GM12878 (cell line): ENCODE data around the gene ITGA1. TPM values are rescaled to one million over a fixed set of nuclear protein-coding genes. Genes with fewer than 3 reads are reported as not detected.

Experiments
- ATAC-seq: fragments of 200-7000 bp; cut with Tn5 transposase; 3 replicates; pipeline ENCODE4 v1.9.1; 2020; ENCODE audit warnings: mild to moderate bottlenecking, moderate library complexity
- BruUV-seq: library from RNA; stranded (reverse); fragments of 400-500 nt; replicated peaks from 2 replicates; lab custom pipeline; 2021; lab: Mats Ljungman, UMichigan
- CTCF ChIA-PET: fragments of 300-600 bp; sonication (Branson Sonifier 250); formaldehyde crosslinking; extraction: SDS; loops from one replicate; lab custom pipeline; 2021; ENCODE audit warnings: inconsistent platforms; lab: Yijun Ruan, JAX
- POLR2A ChIA-PET: fragments of 350-600 bp; formaldehyde crosslinking; extraction: SDS; loops from one replicate; lab custom pipeline; 2021; ENCODE audit warnings: inconsistent platforms; lab: Charles Lee
- RAD21 ChIA-PET: fragments of 300-600 bp; sonication (Branson Sonifier 250); formaldehyde crosslinking; loops from one replicate; lab custom pipeline; 2023; ENCODE audit warnings: antibody characterized with exemption; ENCODE audit not compliant: unreplicated experiment; lab: Charles Lee
- SMC1A ChIA-PET: fragments of 300-600 bp; sonication (Branson Sonifier 250); formaldehyde crosslinking; loops from one replicate; lab custom pipeline; 2023; ENCODE audit not compliant: unreplicated experiment, uncharacterized antibody; lab: Charles Lee
- DNase-seq: peaks from one replicate; pipeline ENCODE4 v3.0.0-alpha.2; 2011; ENCODE audit warnings: low read depth, low spot score
- FAIRE-seq: peaks from 3 replicates; lab custom pipeline; 2011; peaks lifted over from hg19 to GRCh38; lab: Jason Lieb, UNC
- H2AFZ ChIP-seq: 2 replicates; pipeline ENCODE4 v1.6.0; 2011; ENCODE audit warnings: low read depth, low read length, control low read depth; ENCODE audit not compliant: control insufficient read depth
- H3K27ac ChIP-seq: 2 replicates; pipeline ENCODE4 v1.5.1; 2011; ENCODE audit warnings: control low read depth; ENCODE audit not compliant: control insufficient read depth, insufficient read depth
- H3K27me3 ChIP-seq, 2 experiments: replicated peaks in 1 of 2; 2 replicates each; pipeline versions ENCODE4 v1.6.0 to v1.6.1; 2011; ENCODE audit warnings: low read length in 1 of 2; ENCODE audit not compliant: control insufficient read depth in 2 of 2, insufficient read depth in 2 of 2
- H3K36me3 ChIP-seq, 2 experiments: 2 replicates each; pipeline ENCODE4 v1.5.1; 2011; ENCODE audit warnings: low read length in 1 of 2; ENCODE audit not compliant: control insufficient read depth in 2 of 2, insufficient read depth in 2 of 2
- H3K4me1 ChIP-seq: 2 replicates; pipeline ENCODE4 v1.6.1; 2011; ENCODE audit warnings: mild to moderate bottlenecking, low read length, moderate library complexity, mixed read lengths; ENCODE audit not compliant: control insufficient read depth, insufficient read depth
- H3K4me2 ChIP-seq: 2 replicates; pipeline ENCODE4 v1.6.0; 2011; ENCODE audit warnings: control low read depth; ENCODE audit not compliant: control insufficient read depth, insufficient read depth
- H3K4me3 ChIP-seq: fragments of 200-600 bp; sonication (generic); 2 replicates; pipeline ENCODE4 v1.5.1; 2016
- H3K79me2 ChIP-seq: 2 replicates; pipeline ENCODE4 v1.6.0; 2011; ENCODE audit warnings: low read length; ENCODE audit not compliant: control insufficient read depth, insufficient read depth
- H3K9ac ChIP-seq: 2 replicates; pipeline ENCODE4 v1.8.0; 2011; ENCODE audit warnings: low read length, control low read depth, mixed read lengths; ENCODE audit not compliant: control insufficient read depth, insufficient read depth
- H3K9me3 ChIP-seq: replicated peaks from 3 replicates; pipeline ENCODE4 v1.5.1; 2011; ENCODE audit warnings: mild to moderate bottlenecking, low read length; ENCODE audit not compliant: control insufficient read depth, insufficient read depth
- H4K20me1 ChIP-seq: 2 replicates; pipeline ENCODE4 v1.6.0; 2011; ENCODE audit not compliant: control insufficient read depth, insufficient read depth
- ASH2L ChIP-seq: fragments of 300-600, 200-600 bp; sonication (generic); IDR thresholded peaks from 2 replicates; pipeline ENCODE4 v1.6.1; 2017; ENCODE audit warnings: low read depth, mild to moderate bottlenecking, borderline replicate concordance
- MEF2A ChIP-seq: IDR thresholded peaks from 2 replicates; pipeline ENCODE4 v1.6.1; 2011; ENCODE audit warnings: low read depth, mild to moderate bottlenecking, low read length, moderate library complexity; ENCODE audit not compliant: insufficient read depth
- ZNF384 ChIP-seq: IDR thresholded peaks from 2 replicates; pipeline ENCODE4 v1.6.1; 2012; ENCODE audit warnings: low read depth, mild to moderate bottlenecking, low read length, improper control_type of control experiment, borderline replicate concordance
- ZZZ3 ChIP-seq: IDR thresholded peaks from 2 replicates; pipeline ENCODE4 v1.6.1; 2011; ENCODE audit warnings: low read depth; ENCODE audit not compliant: control insufficient read depth, insufficient read length
- WGBS: methylation state at CpG from one replicate; pipeline ENCODE4 v1.1.6; 2016; ENCODE audit warnings: low lambda C conversion rate; ENCODE audit not compliant: insufficient replicate concordance, insufficient coverage; ENCODE audit errors: missing lambda C conversion rate; 5-methylcytosine and 5-hydroxymethylcytosine counted together
- in situ Hi-C: fragments of 300-500 bp; cut with MboI; formaldehyde crosslinking; loops from 9 replicates; pipeline ENCODE4 v1.14.3; 2018; ENCODE audit warnings: mixed read lengths
- intact Hi-C: fragments of 100-400 bp; cut with micrococcal nuclease; formaldehyde crosslinking; loops from one replicate; pipeline ENCODE4 v1.14.2; 2022; ENCODE audit not compliant: unreplicated experiment
- polyA plus RNA-seq, 11 experiments: library from polyadenylated mRNA; depleted of rRNA in 4 of 11; unstranded in 6 of 11; stranded (reverse) in 5 of 11; fragments of >200 nt; fragmentation: Nextera tagmentation in 4 of 11; fragmentation: Illumina TruSeq in 1 of 11; extraction: Ambion mirVana in 4 of 11; extraction: Trizol in 1 of 11; gene quantifications; 1 replicate in 1 of 11; 2 replicates in 10 of 11; pipeline versions ENCODE4 v1.2.1 to v1.2.3, GENCODE V29; 2011 to 2016; ENCODE audit warnings: inconsistent platforms in 2 of 11, missing spikeins in 2 of 11, low read depth in 1 of 11
- total RNA-seq, 4 experiments: library from RNA; depleted of rRNA in 3 of 4; stranded (reverse); fragments of >200 nt in 3 of 4; fragmentation: Illumina TruSeq in 1 of 4; extraction: Trizol in 1 of 4; gene quantifications; 2 replicates each; pipeline versions ENCODE4 v1.2.1 to v1.2.3, GENCODE V29; 2013 to 2021

The ITGA1 gene
- total and polyA plus RNA-seq, 10 of the 15 experiments (the other 5 are each of a cell fraction or from before 2014, with no cell fraction given), result 0.02 to 0.56 (median 0.19) TPM

DNA sequence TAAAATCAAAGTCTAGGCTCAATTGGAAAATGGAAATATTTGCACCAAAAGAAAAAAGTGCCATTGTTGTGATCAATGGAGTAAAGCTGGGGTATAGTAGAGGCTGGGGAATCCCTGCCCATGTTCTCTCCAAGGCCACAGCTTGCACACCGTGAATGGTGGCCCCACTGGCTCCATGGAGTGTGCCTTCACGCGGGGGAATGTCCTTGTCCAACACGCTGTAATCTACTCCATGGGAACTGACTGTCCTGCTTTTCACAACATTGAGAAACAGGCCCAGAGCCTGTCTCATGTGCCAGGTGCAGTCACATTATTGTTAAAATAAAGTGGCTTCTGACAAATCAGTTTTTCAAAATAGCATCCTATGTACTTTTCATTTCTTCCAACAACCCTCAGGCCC lies 168.3 kb downstream of the ITGA1 start:
- ChIA-PET POLR2A (no interaction called here), SMC1A (no interaction called here), RAD21 (no interaction called here), CTCF (interaction anchor here (1.1 to 1.2 kb wide), 2 partner anchors 17 to 1534 kb away, joined by 3 read pairs; no protein-coding TSS in a partner anchor)
- Histone ChIP-seq H3K4me3 (no peak overlapping the region), H3K4me1 (no peaks in the 10 kb centered on the region), H2AFZ (no peak overlapping the region), H3K9ac (no peak overlapping the region), H3K9me3 (no peaks in the 10 kb centered on the region), H3K36me3 (no peaks in the 10 kb centered on the region), H3K79me2 (no peaks in the 10 kb centered on the region), H3K27ac (no peak overlapping the region), H4K20me1 (no peaks in the 10 kb centered on the region), H3K4me2 (no peak overlapping the region), H3K27me3 (no peaks in the 10 kb centered on the region)
- TF ChIP-seq ZNF384, result no peak
- BruUV-seq, result no TSS peak
- FAIRE-seq, result no peak
- WGBS, result 28% methylated on average over 4 of the region's 4 CpGs
- in situ Hi-C loops, result no loop called here
- no peak for ATAC-seq
- DNase-seq, result no peak
- intact Hi-C loops, result no loop called here

DNA sequence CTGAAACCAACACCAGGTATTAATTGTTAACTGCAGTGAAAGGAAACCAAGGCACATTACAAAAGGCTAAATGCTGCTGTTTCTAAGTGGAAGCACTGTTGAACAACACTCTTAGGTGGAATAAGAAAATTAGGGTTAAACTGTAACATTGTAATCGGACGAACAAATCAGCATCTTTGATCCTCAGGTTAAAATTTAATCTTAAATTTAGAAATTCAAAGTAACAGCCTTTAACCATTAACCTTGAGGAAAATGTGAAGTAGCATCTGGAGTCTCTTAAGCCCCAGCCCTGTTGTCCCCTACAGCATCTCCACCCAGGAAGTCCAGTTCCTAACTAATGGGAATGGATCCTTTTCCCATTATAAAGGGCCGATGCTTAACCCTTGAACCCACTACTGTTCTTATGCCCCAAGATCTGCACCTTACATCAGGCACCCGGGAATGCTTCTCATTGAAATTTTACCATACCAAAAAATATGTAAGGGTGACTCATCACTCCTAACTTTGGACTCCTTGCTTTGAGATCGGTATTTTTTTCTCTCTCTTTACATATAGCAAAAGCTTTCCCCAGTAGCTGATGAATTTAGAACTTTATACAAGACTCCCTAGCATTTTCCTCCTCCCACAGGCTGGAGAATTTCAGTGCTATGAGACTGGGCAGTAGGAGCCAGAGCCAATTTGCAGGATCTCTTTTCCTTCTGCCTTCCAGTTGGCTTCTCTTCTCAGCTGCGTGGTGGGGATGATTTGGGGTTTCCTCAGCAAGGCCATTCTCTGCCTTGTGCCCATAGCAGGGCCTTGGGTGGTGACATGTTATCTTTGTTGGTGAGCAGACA lies 169.4 kb downstream of the ITGA1 start:
- in situ Hi-C loops (no loop called here), intact Hi-C loops (no loop called here)
- Histone ChIP-seq H3K4me1 (no peaks in the 10 kb centered on the region), H4K20me1 (no peaks in the 10 kb centered on the region), H3K4me3 (no peak overlapping the region), H3K27me3 (no peaks in the 10 kb centered on the region), H3K4me2 (no peak overlapping the region), H3K36me3 (no peaks in the 10 kb centered on the region), H2AFZ (no peak overlapping the region), H3K9ac (no peak overlapping the region), H3K9me3 (no peaks in the 10 kb centered on the region), H3K27ac (no peak overlapping the region), H3K79me2 (no peaks in the 10 kb centered on the region)
- no TSS peak for BruUV-seq
- CTCF ChIA-PET, result interaction anchor here (1.1 to 1.2 kb wide), 2 partner anchors 18 to 1533 kb away, joined by 3 read pairs; no protein-coding TSS in a partner anchor
- POLR2A ChIA-PET, result no interaction called here
- SMC1A ChIA-PET, result interaction anchor here (1.4 kb wide), 1 partner anchor 9 kb away, joined by 3 read pairs; no protein-coding TSS in a partner anchor
- WGBS, result 27% methylated on average over 6 of the region's 6 CpGs
- FAIRE-seq, result no peak
- TF ChIP-seq ZZZ3 (no peak), MEF2A (no peak), ASH2L (no peak)
- no peak for DNase-seq
- no peak for ATAC-seq
- RAD21 ChIA-PET, result interaction anchor here (1.6 kb wide), 1 partner anchor 9 kb away, joined by 3 read pairs; no protein-coding TSS in a partner anchor
